Activated CD4-positive, CD25-positive, alpha-beta regulatory T cell treated with anti-CD3 and anti-CD28 coated beads, Interleukin-2, amount 50 U/mL, for 24 hours (primary cell): ENCODE data around the gene TEC.
A peak's percentile ranks its signal among the peaks of the same experiment; 100 is the strongest.

Experiments used
- ATAC-seq, 2 donors: fragments of 150-1000 bp; cut with Tn5 transposase; one replicate each; pipeline ENCODE4 v1.10.0; 2021; ENCODE audit warnings: mild to moderate bottlenecking in 1 of 2, moderate library complexity in 1 of 2

Gene TEC

GRCh38 chr4:48153791-48154550, 115.7 kb downstream of the TEC start:
- peak; percentile 32 to 48 for ATAC-seq

GRCh38 chr4:48152259-48152658, 117.4 kb downstream of the TEC start:
- ATAC-seq = no peak

- no peak for ATAC-seq
Measured at GRCh38 chr4:48149827-48150370, 119.7 kb downstream of the TEC start.

GRCh38 chr4:48147621-48148020, 122.0 kb downstream of the TEC start:
- no peak for ATAC-seq

GRCh38 chr4:48141048-48141447, 128.6 kb downstream of the TEC start:
- peak; percentile 39 to 43 for ATAC-seq

- no peak for ATAC-seq
Measured at GRCh38 chr4:48139691-48140090, 129.9 kb downstream of the TEC start.

- peak; percentile 27 to 35 for ATAC-seq
Measured at GRCh38 chr4:48138936-48139335, 130.7 kb downstream of the TEC start.

- ATAC-seq = no peak
Measured at GRCh38 chr4:48138511-48138910, 131.1 kb downstream of the TEC start.

GRCh38 chr4:48137846-48138245, 131.8 kb downstream of the TEC start:
- ATAC-seq = no peak

- peak; percentile 55 to 62 for ATAC-seq
Measured at GRCh38 chr4:48134081-48134480, 135.6 kb downstream of the TEC start, which contains the start of gene TXK. Gene TXK, minus strand, starts transcription at chr4:48134250. Its CDS starts 80 bp downstream, at chr4:48134170.

GRCh38 chr4:48133669-48134068, 136.0 kb downstream of the TEC start:
- peak; percentile 41 to 42 for ATAC-seq

- ATAC-seq = no peak
Measured at GRCh38 chr4:48131736-48132135, 137.9 kb downstream of the TEC start.

- no peak for ATAC-seq
Measured at GRCh38 chr4:48130100-48130499, 139.5 kb downstream of the TEC start.

GRCh38 chr4:48129307-48130014, 140.2 kb downstream of the TEC start:
- peak; percentile 36 to 37 for ATAC-seq

- peak; percentile 63 to 69 for ATAC-seq
Measured at GRCh38 chr4:48127682-48128404, 141.8 kb downstream of the TEC start.

- no peak for ATAC-seq
Measured at GRCh38 chr4:48127231-48127630, 142.4 kb downstream of the TEC start.

GRCh38 chr4:48126621-48127020, 143.0 kb downstream of the TEC start:
- ATAC-seq = no peak

- ATAC-seq = peak; percentile 41 to 43
Measured at GRCh38 chr4:48124870-48125269, 144.8 kb downstream of the TEC start.

- ATAC-seq = no peak
Measured at GRCh38 chr4:48122756-48123155, 146.9 kb downstream of the TEC start.

GRCh38 chr4:48121180-48121579, 148.5 kb downstream of the TEC start:
- no peak for ATAC-seq

GRCh38 chr4:48120132-48120531, 149.5 kb downstream of the TEC start:
- ATAC-seq = no peak

GRCh38 chr4:48119646-48120045, 150.0 kb downstream of the TEC start:
- ATAC-seq = no peak

GRCh38 chr4:48118081-48118480, 151.6 kb downstream of the TEC start:
- no peak for ATAC-seq
